HG02642 (cell line): ENCODE measurements around the gene GALNT3.

ENCODE experiments used
- ATAC-seq: cut with Tn5 transposase; IDR thresholded peaks from one replicate; pipeline ENCODE4 v1.9.1; 2021; ENCODE audit warnings: mild to moderate bottlenecking; ENCODE audit not compliant: unreplicated experiment, poor library complexity

Gene GALNT3

DNA sequence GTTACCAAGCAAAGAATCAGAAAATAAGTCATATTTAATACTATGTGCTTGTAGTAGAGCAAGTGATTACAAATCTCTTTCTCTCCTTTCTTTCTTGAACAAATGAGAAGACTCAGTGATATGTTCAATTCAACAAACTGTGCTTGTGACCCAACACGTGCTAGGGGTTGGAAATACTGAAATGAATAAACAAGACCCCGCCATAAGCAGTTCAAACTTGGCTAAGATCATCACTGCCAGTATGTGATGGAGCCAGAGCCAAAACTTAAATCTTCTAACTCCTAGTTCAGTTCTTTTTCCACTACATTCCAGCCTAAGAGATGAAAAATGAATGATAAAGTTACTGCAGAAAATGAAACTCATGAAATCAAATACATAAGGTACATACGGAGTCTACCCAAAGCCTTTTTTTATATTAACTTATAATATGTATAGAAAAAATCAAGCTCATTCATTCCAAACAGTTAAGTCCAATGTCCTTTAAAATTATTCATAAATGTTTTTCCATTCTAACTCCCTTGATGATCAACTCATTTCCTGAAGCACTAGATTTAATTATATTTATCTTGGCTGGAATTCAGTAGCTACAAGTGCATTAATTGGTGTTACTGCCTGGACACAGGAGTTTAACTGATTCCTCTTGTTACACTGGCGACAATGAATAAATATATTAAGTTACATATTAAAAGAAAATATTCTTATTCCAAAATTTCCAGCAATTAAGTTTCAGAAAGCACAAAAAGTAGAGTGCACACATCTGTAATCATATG is 36.0 kb downstream of the GALNT3 start:
- ATAC-seq = no peak

DNA sequence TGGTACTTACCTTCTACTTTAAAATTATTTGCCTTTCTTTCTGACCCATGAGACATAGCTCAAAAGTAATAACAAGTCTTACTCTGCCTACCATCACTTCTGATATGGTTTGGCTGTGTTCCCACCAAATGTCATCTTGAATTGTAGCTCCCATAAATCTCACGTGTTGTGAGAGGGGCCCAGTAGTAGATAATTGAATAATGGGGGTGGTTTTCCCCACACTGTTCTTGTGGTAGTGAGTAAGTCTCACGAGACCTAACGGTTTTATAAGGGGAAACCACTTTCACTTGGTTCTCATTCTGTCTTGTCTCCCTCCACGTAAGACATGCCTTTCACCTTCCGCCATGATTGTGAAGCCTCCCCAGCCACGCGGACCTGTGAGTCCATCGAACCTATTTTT is 47.5 kb downstream of the GALNT3 start:
- ATAC-seq = no peak

DNA sequence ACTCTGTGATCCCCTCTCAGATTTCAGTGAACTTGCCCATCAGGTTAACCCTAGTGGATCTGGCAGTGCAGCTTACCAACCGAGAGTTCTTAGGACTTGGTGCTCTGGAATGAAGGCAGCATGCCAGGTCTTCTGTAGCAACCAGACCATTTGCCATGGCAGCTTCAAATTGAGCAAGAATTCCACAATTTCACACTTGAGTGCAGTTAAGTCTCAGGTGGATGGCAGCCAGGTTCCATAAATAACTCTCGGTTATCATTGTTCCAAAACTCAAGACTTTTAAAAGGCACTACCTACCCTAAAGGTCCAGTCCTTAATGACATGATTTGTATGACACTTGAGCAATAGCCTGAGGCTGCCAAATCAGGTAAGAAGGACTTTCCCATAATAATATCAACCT is 48.1 kb downstream of the GALNT3 start:
- no peak for ATAC-seq

DNA sequence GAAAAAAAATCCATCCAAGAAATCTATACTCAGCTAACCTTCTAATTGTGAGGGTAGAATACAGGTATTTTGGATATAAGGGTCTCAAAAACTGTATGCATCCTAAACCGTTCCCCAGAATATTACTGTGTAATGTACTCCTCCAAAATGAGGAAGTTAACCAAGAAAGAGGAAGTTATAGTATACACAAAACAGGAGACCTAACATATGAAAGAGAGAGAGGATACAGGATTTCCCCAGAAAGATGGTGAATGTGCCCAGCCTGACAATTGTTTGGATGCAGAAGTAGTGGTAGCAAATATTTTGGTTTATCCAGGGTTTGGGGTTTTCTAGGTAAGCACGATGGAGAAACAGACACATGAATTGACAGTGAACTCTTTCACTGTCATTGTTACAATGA is 50.6 kb downstream of the GALNT3 start:
- peak; percentile 97 for ATAC-seq

DNA sequence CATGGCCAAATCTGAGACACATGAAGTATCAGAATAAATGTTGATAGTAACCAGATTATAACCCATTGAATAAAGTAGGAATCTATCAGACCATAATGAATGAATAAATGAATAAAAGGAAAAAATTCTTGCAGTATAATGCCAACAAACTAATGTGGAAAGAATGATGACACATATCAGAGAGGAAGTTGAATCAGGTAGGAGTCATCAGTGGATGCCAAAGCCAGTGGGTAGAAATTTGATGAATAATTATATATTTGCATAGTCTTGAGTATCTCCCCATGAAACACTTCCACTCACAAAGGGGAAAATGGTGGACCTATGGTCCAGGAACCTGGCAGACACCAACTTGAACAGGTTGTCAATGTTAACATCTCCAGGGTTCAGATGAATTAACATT is 68.6 kb downstream of the GALNT3 start:
- ATAC-seq = no peak

DNA sequence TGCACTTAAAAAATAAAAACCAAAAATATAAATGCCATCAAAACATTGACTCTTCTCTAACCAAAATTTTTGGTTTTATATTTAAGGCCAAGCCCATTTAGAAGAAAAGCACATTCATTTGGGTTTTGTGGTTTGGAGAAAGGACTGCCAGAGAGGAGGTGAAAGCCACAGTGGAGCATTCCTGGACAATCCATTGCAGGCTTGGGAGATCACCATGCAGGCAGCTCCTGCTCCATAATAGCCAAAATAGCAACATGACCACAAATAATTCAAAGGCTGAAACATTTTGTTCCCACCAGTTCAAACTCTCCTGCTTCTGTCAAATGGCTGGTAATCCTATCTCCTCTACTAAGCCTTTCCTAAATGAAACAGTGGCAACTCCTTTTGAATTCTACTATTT is 73.5 kb downstream of the GALNT3 start:
- ATAC-seq = no peak

DNA sequence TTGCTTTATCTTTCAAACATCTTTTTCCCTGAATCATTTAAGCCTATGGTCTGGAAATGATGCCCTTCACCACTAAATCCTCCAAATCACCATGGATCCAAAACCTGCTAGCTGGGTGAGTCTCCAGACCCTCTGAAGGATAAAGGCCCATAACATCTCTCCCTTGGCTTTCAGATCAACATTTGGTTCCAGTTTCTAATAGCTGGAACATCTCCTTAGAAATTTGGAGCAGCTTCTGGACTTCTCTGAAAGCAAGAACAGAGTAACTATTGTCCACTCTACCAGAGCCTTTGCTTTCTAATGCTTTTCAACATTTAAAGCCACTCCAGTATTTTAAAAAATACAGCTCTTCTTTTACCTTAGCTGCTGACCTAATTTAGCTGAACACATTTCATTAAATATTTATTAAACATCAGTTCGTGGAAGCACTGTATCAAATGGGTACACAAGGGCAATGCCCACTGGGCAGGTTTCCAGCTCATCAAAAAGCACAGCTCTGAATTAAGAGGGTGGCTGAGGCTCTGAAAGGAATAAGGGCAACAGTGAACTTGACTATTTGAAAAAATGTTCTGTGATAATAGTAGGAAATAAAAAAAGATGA is 75.3 kb downstream of the GALNT3 start:
- no peak for ATAC-seq

DNA sequence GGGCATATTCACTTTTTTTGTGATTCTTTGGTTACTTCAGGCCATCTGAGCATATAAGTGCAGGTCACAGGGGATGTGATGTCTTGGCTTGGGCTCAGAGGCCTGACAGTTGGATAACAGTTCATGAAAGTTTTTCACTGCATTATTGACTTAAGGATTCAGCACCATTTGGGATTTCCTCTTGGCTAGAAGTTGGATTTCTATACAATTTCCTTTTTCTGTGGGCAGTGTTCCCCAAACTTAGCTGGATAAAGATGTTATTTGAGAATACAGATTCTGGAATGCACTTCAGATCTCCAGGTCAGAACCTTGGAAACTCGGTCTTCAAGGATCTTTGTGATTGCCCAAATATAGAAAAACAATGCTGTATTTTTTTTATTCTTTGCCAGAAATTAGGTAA is 78.0 kb downstream of the GALNT3 start:
- no peak for ATAC-seq

DNA sequence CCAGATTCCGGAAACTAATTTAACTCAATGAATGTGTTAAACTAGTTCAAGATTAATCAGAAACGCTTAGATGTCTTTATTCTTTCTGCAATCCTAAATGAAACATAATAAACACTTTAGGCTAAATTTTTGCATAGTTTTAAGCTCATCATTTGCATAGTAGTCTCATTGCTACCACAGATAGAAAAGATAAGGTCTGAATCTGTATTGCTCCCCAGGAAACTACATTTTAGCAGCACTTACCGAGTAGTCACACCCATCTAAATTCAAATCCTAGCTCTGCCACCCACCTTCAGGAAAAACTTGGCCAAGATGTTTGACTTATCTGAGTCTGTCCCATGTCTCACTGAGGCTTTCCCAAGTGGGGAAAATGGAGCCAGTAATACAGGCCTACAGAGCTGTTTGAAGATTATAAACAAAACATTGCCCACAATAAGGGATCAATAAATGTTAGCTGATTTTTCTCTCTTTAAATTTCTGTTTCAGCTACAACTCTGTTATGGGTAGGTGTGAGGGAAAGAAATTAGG is 87.0 kb downstream of the GALNT3 start:
- no peak for ATAC-seq

DNA sequence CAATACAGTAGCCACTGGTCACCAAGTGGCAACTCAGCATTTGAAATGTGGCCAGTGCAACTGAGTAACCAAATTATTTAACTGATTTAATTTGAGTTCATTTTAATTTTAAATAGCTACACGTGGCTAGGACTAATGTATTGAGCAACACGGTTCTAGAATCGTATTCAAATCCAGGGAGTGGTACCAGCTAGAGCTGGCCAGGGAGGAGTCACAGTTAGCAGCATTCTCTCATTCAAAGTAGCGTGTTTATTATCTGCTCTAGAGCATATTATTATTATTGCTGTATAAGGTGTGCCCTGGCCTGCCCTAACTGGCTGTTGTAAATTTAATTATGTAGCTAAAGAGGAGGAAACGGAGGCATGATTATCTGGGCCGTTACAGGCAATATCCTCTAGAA is 92.9 kb downstream of the GALNT3 start:
- ATAC-seq = no peak

DNA sequence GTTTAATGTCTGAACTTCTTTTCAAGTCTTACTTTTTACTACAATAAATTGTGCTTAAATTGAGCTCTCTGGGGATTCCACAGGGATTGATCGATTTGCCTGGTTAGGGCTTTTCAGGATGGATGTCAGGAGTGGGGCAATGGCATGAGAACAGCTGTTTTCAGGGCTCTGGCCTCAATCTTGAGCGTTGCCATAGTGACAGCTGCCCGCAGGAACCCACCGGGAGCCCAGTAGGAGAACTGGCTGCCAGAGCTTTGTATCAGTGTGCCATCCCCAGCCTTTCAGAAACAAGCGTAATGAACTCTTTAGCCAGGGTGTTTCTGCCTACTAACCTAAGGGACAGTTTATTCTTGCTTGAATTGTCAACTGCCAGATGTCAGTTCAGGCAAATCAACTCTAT is 93.5 kb downstream of the GALNT3 start:
- no peak for ATAC-seq

DNA sequence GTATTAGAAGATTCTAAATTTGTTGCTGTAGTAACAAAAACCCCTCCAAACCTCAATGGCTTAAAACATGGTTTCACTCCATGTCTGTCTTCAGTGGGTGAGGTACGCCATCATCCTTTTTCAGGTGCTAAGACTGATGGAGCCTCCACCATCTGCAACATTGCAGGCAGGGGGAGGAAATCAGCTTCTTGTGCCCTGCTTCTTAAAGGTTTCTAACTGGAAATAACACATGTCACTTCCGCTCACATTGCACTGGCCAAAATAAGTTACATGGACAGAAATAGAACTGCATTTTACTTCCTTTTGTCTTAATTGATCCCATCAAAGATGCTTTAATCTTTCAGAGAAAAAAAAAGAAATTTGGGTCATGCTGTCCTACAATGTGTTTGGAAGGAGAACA is 94.1 kb downstream of the GALNT3 start:
- no peak for ATAC-seq

DNA sequence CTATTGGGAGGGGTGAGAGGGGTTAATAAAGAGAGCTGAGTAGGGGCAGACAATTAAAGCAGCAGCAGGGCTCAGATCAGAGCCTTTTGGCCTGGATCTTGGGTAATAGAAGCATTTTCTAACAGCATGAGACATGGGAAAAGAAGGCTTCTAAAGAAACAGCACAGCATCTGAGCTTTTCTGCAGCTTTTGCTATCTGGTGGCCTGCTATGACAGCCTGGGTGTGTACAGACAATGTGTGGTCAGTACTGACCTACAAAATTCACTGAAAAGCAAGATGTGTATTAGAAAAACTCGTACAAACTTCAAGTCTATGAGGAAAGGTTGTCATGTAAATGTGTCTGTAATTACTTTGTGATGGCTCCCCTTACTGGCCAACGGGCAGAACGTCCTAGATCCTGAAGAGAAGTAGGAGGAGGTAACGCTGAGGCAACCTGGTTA is 95.6 kb downstream of the GALNT3 start:
- ATAC-seq = peak; percentile 80

DNA sequence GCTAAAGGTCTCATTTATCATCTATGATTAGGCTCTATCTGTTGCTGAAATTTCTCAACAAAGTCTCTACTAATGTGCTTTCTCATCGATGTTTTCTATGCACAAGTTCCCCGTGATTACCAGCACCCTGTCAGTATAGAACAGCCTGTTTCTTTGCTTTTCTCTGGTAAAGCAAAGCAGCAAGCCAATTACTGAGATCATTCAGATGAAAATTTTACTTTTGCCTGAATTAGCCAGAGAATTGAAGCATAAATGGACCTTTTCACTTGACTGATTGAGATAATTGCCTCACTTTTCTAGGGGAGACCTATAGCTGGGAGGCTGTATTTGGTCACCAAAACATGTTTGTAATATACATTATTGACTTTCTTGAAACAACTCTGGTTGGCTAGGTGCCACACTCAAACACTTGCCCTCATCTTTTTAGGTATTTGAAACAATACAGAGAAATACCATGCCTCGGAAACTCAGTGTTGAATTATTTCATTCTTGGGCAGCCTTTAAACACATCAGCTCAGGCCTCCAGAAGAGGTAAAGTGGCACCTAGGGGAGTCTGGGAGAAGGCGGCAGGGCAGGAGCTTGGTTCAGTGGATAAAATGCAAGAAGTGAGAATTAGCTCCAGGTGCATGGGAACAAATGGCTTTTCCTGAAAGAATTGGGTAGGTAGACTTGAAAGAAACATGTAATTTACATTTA is 96.2 kb downstream of the GALNT3 start:
- no peak for ATAC-seq
